Nephron (organoid): ENCODE data around the gene IQGAP2.

ENCODE experiments used
- H3K27ac Mint-ChIP-seq, 3 experiments: 2 replicates each; pipeline ENCODE4 v1.8.0; 2020; ENCODE audit warnings: mixed read lengths in 3 of 3, mild to moderate bottlenecking in 2 of 3, moderate library complexity in 1 of 3
- H3K27me3 Mint-ChIP-seq: 2 replicates; pipeline ENCODE4 v1.8.0; 2021; ENCODE audit warnings: low read depth, mild to moderate bottlenecking, moderate library complexity, mixed read lengths
- H3K36me3 Mint-ChIP-seq: 2 replicates; pipeline ENCODE4 v1.8.0; 2020; ENCODE audit warnings: low read depth, mixed read lengths
- H3K4me1 Mint-ChIP-seq: 2 replicates; pipeline ENCODE4 v1.8.0; 2020; ENCODE audit warnings: mixed read lengths
- H3K4me3 Mint-ChIP-seq, 3 experiments: 2 replicates each; pipeline ENCODE4 v1.8.0; 2020; ENCODE audit warnings: mild to moderate bottlenecking in 3 of 3, mixed read lengths in 3 of 3, moderate library complexity in 2 of 3
- H3K9me3 Mint-ChIP-seq: 2 replicates; pipeline ENCODE4 v1.8.0; 2020; ENCODE audit warnings: mixed read lengths
- TF ChIP-seq, protein P1 (sequence below), 3 experiments: fragments of 200-600 bp; sonication (generic); IDR thresholded peaks; one replicate each; pipeline ENCODE4 v1.5.0; 2021; ENCODE audit warnings: antibody characterized with exemption in 3 of 3; ENCODE audit not compliant: unreplicated experiment in 3 of 3

IQGAP2 gene

DNA sequence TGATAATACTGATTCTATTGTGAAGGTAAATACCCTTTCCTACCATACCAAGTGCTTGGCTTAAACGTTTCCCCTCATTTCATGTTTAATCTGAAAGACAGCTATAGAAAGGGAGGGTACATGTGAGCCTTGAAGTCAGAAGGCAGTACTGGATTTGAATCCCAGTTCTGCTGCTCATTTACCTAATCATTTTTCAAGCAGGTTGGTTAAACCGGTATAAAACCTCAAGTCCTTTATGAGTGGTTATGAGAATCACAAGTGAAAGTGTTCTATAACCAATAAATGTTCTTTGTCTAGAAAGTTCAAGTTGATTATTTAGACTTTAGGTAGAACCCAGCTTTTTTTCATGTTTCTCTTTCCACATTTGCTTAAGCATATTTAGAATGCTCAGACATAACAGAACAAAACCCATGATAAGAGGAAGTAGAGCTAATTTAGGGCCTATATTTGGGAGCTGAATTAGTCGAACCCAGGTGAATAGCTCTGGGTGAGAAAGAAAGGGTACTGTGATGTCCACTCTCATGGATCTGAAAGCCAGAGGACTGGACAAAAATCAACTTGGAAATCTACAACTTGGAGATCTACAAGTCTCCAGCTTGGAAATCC is 249.8 kb downstream of the IQGAP2 start:
- Mint-ChIP-seq H3K9me3 (peaks cover 26% of the 10 kb centered on the region), H3K27me3 (peaks cover 4% of the 10 kb centered on the region), H3K27ac (no peak overlapping the region), H3K4me1 (no peaks in the 10 kb centered on the region), H3K4me3 (no peak overlapping the region), H3K36me3 (peaks cover 39% of the 10 kb centered on the region)
- TF ChIP-seq, protein P1, sequence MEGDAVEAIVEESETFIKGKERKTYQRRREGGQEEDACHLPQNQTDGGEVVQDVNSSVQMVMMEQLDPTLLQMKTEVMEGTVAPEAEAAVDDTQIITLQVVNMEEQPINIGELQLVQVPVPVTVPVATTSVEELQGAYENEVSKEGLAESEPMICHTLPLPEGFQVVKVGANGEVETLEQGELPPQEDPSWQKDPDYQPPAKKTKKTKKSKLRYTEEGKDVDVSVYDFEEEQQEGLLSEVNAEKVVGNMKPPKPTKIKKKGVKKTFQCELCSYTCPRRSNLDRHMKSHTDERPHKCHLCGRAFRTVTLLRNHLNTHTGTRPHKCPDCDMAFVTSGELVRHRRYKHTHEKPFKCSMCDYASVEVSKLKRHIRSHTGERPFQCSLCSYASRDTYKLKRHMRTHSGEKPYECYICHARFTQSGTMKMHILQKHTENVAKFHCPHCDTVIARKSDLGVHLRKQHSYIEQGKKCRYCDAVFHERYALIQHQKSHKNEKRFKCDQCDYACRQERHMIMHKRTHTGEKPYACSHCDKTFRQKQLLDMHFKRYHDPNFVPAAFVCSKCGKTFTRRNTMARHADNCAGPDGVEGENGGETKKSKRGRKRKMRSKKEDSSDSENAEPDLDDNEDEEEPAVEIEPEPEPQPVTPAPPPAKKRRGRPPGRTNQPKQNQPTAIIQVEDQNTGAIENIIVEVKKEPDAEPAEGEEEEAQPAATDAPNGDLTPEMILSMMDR (IDR thresholded peaks at IDR 0.05; ENCODE audit: unreplicated experiment in 3 of 3) = no peak

DNA sequence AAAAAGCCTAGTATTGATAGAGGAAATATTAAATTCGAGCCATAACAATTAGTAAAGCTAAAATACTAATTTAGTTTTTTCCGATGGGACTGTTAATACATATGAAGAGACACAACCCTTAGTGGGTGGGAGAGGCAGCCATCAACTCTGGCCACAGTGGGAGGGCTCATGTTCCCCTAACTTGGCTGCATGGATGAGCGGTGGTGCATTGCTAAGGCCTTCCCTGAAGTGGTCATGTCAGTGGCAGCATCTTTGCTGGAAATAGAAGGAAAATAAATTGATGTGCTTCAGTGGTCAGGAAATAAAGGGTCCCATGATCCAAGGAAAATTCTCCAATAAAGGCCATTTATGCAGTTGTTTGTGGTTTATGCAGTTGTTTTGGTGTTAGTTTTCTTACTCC is 254.0 kb downstream of the IQGAP2 start:
- Mint-ChIP-seq H3K36me3 (peaks cover 26% of the 10 kb centered on the region), H3K4me3 (no peak overlapping the region), H3K27ac (no peak overlapping the region), H3K9me3 (peaks cover 4% of the 10 kb centered on the region), H3K27me3 (peaks cover 4% of the 10 kb centered on the region), H3K4me1 (no peaks in the 10 kb centered on the region)
- TF ChIP-seq, protein P1 (IDR thresholded peaks at IDR 0.05; ENCODE audit: unreplicated experiment in 3 of 3) = no peak

DNA sequence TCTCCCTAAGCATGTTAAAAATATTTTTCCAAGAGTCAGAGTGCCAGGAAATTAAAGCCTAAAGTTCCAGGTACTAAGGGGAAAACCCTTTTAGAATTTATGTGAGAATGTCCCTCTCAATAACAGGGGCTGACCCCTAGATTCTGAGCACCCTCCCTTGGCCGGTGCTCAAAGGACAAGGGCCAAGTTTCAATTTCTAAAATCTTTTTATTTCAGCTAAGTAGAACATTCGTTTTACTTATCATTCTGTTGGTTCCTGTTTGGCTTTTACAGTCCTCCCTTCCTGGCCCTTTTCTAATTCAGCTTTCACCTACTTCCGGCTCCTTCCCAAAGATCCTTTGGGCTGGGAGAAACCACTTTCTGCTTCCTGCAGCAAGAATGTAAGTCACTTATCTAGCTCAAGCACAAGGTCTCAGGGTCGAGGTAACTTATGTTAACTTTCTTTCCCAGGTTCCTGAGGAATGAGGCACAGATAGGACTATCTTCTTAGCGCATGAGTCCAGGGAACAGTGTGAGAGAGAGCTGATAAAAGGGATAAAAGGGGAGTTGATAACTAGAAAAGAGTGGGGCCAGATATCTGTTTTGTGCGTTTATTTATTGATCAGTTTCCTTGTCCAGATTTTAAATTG is 254.7 kb downstream of the IQGAP2 start:
- TF ChIP-seq, protein P1 (IDR thresholded peaks at IDR 0.05; ENCODE audit: unreplicated experiment in 3 of 3) = no peak
- Mint-ChIP-seq H3K9me3 (peaks cover 4% of the 10 kb centered on the region), H3K4me3 (no peak overlapping the region), H3K27me3 (peaks cover 4% of the 10 kb centered on the region), H3K4me1 (no peaks in the 10 kb centered on the region), H3K27ac (no peak overlapping the region), H3K36me3 (peaks cover 26% of the 10 kb centered on the region)

DNA sequence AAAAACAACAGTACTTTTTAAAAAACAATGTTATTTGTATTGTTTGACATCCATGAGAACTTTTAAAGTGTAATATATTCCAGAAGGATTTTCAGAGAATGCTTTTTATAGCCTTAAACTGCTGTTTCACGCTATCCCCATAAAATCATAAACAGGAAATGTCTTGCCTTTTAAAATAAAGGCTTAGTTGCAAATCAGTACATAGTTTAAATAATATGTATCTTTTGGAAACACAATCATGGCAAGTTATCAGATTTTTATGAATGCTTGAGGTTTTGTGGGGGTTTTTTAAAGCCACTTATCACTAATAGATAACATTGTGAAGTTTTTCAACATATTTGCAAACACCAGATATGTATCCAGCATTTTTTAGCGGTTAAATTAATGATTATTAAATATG is 257.3 kb downstream of the IQGAP2 start:
- peaks cover 4% of the 10 kb centered on the region for H3K27me3 Mint-ChIP-seq
- H3K4me3 Mint-ChIP-seq = no peak overlapping the region
- TF ChIP-seq, protein P1 (IDR thresholded peaks at IDR 0.05; ENCODE audit: unreplicated experiment in 3 of 3) = no peak
- H3K9me3 Mint-ChIP-seq = peaks cover 4% of the 10 kb centered on the region
- no peaks in the 10 kb centered on the region for H3K4me1 Mint-ChIP-seq
- H3K27ac Mint-ChIP-seq = peak overlapping the region in 1 of 3 experiments; percentile 13
- peaks cover 29% of the 10 kb centered on the region for H3K36me3 Mint-ChIP-seq

DNA sequence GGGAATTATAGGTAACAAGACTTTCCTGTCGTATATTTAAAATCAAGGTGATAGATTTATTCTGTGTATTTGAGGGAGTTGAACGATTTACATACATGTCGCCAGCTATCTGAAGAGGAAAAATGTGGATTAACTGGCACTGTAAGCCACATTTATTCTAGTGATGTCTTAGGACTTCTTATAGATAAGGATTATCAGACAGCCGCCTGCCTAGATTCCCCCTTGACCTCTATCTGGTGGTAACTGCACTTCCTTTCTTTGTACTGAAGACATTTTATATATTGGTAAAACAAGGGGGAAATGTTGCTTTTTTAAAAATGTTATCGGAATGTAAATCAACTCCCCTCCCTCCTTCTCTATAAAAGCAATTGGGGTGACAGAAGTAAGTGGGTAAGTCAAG is 259.4 kb downstream of the IQGAP2 start:
- TF ChIP-seq, protein P1 (IDR thresholded peaks at IDR 0.05; ENCODE audit: unreplicated experiment in 3 of 3) = no peak
- Mint-ChIP-seq H3K4me3 (no peak overlapping the region), H3K4me1 (no peaks in the 10 kb centered on the region), H3K27me3 (no peaks in the 10 kb centered on the region), H3K36me3 (peaks cover 36% of the 10 kb centered on the region), H3K9me3 (no peaks in the 10 kb centered on the region), H3K27ac (no peak overlapping the region)

DNA sequence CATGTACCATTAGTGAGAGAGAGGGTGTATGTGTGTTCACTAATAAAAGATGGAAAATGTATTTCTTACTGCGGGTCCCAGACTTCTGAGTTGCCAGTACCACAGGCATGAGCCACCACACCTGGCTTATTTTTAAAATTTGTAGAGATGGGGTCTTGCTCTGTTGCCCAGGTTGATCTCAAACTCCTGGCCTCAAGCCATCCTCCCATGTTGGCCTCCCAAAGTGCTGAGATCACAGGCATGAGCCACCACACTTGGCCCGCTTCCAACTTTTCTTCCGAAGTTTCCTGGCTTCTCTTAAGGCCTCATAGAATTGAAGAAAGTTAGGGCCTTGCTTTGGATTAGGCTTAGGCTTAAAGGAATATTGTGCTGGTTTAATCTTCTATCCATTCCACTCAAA is 260.5 kb downstream of the IQGAP2 start:
- Mint-ChIP-seq H3K4me1 (no peaks in the 10 kb centered on the region), H3K4me3 (no peak overlapping the region), H3K36me3 (peaks cover 32% of the 10 kb centered on the region), H3K9me3 (no peaks in the 10 kb centered on the region), H3K27me3 (no peaks in the 10 kb centered on the region), H3K27ac (peak overlapping the region; percentile 76 to 84 (median 77))
- TF ChIP-seq, protein P1 (IDR thresholded peaks at IDR 0.05; ENCODE audit: unreplicated experiment in 3 of 3) = no peak
